ENCODE measurements around the gene TMC8.
"Not testable (repeated sequence)": the region's sequence is repeated elsewhere in the genome, so short reads cannot be mapped to it uniquely, and the experiment has no call there.

Gene TMC8

GRCh38 chr17:78164748-78165607 lies 34.4 kb downstream of the TMC8 start:
- no peak for DNase-seq

GRCh38 chr17:78166416-78166815 lies 35.8 kb downstream of the TMC8 start:
- no peak for DNase-seq

GRCh38 chr17:78168242-78168902 lies 37.8 kb downstream of the TMC8 start, which contains the start of gene SYNGR2:
TSS of gene SYNGR2 (plus strand) at chr17:78168581. CDS start at chr17:78168617, 36 bp downstream.
- DNase-seq = peak; percentile 22

GRCh38 chr17:78168903-78169793 lies 38.6 kb downstream of the TMC8 start:
- no peak for DNase-seq

GRCh38 chr17:78170692-78171590 lies 40.4 kb downstream of the TMC8 start:
- no peak for DNase-seq

GRCh38 chr17:78171591-78172248 lies 41.1 kb downstream of the TMC8 start:
- not testable (repeated sequence) for DNase-seq

GRCh38 chr17:78172249-78173051 lies 41.9 kb downstream of the TMC8 start:
- DNase-seq = no peak

GRCh38 chr17:78173097-78173715 lies 42.6 kb downstream of the TMC8 start:
- DNase-seq = no peak

GRCh38 chr17:78174346-78174869 lies 43.8 kb downstream of the TMC8 start:
- DNase-seq = no peak

- DNase-seq = peak; percentile 84
Observed at GRCh38 chr17:78174870-78175642, 44.5 kb downstream of the TMC8 start.

GRCh38 chr17:78175643-78175981 lies 45.0 kb downstream of the TMC8 start:
- DNase-seq = no peak

GRCh38 chr17:78176548-78177025 lies 46.0 kb downstream of the TMC8 start:
- no peak for DNase-seq

GRCh38 chr17:78179372-78179771 lies 48.8 kb downstream of the TMC8 start:
- DNase-seq = no peak

- DNase-seq = no peak
Observed at GRCh38 chr17:78180083-78180482, 49.5 kb downstream of the TMC8 start.

GRCh38 chr17:78180508-78180907 lies 49.9 kb downstream of the TMC8 start:
- no peak for DNase-seq

GRCh38 chr17:78182504-78182903 lies 51.9 kb downstream of the TMC8 start:
- no peak for DNase-seq

- DNase-seq = no peak
Observed at GRCh38 chr17:78183916-78184315, 53.3 kb downstream of the TMC8 start.

- DNase-seq = no peak
Observed at GRCh38 chr17:78184351-78184750, 53.8 kb downstream of the TMC8 start.

- DNase-seq = no peak
Observed at GRCh38 chr17:78184868-78185267, 54.3 kb downstream of the TMC8 start.

Data from DMS 273 treated with DMSO at 0.1 percent for 48 hours (cell line).